Measurements from ENCODE around the gene PRKCD. TPM values are rescaled to one million over a fixed set of nuclear protein-coding genes. Genes with fewer than 3 reads are reported as not detected.
"Not testable (repeated sequence)": the region's sequence is repeated elsewhere in the genome, so short reads cannot be mapped to it uniquely, and the experiment has no call there.

Gene PRKCD
- total RNA-seq, 1 donor from 2014 or later = 1.9 TPM

DNA sequence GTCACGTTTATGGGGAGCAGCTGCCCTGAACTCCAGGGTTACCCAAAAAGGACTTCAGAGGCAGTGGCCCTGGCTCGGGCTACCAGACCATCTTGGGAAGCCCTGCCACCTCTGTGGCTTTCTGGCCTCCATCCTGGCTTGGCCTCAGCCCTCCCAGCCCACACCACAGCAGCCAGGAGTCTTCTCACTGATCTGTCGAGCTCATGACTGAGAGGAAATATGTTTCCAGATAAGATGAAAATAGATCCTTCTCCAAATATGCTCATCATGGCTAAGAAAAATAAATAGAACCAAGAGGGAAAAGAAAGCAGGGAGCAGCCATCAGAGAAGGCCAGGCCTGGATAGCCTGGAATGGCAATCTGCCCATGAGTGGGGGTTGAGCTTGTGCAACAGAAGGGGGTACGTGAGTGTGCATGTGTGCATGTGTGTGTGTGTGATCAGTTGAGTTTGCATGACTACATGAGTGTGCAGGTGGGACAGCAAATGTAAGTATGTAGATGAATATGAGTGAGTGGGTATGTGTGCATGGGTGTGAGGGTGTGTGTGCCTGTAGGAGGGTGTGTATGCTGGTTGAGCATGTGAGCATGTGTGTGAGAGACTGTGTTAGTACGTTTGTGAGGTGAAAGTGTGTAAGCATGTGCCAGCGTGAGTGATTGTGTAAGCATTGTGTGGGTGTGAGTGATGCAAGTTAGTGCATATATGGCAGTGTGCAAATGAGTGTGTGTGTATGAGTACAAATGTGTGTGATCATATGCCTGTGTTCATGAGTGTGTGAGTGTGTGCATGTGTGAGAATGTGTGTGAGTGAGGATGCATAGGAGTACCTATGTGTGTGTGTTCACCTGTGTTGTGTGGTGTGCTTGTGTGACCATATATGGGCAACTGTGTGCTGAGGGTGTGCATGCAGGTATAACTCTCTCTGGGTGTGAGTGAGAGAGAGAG lies 20.8 kb upstream of the PRKCD start:
- no peak for DNase-seq (ENCODE audit: low read depth in 2 of 2)

DNA sequence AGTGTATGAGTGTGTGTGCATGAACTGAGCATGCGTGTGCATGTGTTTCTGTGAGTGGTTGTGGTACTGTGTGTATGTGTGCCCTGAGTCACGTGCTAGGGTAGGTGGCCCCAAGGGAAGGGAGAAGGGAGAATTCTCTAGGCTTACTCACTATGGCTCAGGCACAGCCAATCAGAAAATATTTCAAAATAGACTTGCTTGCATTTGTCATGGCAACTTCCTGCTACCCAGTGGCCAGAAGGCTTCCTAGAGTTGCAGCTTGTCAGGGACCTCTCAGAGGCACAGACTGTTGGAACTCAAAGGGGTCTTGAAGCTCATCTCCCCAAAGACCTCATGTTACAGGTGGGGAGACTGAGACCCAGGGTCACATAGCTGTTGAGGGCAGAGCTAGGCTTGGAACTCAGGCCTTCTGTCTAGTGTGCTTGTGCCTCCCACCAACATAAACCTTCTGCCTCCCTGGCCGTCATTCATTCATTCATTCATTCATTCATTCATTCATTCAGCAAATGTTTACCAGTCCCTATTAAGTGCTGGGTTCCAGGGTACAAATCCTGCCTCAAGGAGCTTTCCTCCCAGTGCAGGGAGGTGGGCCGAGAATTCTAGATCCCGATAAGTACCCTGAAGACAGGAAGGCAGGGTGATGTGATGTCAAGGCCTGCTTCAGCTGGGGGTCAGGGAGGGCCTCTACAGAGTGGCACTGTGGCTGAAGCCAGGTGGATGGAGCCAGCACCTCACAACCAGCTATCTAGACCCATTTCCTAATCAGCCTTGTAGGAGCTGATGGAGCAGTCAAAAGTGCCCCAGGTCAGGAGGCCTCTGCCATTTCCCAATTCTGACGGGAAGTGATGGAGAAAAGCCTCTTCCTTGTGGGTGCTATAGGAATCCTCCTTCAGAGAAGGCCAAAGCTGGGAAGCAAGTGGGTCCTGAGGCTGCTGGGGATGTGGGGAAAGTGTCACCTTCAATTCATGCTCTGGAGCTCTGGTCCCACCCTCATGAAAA lies 19.9 kb upstream of the PRKCD start:
- DNase-seq (ENCODE audit: low read depth in 2 of 2) = no peak

DNA sequence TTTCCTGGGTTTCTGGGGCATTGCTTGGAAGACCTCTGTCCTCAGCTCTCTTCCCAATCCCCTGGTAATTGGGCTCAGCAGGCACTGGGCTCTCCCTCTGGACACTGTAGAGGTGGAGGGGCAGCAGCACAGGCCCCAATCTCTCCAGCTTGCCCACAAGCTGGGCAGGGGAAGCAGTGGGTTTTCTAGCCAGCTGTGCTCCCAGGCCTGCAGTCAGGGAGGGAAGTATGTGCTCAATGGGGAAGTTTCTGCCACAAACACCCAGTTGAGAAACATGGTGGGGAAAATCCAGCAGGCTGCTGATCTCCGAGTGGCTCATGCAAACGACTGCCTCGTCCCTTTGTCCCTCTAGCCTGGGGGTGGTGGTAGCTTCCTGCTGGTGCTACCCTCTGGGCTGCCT lies 18.0 kb upstream of the PRKCD start:
- no peak for DNase-seq (ENCODE audit: low read depth in 2 of 2)

DNA sequence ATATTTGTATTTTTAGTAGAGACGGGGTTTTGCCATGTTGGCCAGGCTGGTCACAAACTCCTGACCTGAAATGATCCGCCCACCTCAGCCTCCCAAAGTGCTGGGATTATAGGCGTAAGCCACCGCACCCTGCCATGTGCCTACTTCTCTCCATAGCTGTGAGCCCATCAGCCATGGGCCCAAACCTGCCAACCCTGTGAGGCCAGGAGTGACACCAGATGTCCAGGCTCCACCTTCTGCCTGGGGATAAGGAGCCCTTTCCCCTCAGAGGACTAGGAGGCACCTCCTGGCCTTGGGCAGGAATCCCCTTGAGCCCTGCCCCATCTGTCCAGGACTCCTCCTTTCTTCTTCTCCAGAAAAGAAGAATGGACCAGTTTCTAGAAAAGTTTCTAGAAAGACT lies 16.6 kb upstream of the PRKCD start:
- no peak for DNase-seq (ENCODE audit: low read depth in 2 of 2)

DNA sequence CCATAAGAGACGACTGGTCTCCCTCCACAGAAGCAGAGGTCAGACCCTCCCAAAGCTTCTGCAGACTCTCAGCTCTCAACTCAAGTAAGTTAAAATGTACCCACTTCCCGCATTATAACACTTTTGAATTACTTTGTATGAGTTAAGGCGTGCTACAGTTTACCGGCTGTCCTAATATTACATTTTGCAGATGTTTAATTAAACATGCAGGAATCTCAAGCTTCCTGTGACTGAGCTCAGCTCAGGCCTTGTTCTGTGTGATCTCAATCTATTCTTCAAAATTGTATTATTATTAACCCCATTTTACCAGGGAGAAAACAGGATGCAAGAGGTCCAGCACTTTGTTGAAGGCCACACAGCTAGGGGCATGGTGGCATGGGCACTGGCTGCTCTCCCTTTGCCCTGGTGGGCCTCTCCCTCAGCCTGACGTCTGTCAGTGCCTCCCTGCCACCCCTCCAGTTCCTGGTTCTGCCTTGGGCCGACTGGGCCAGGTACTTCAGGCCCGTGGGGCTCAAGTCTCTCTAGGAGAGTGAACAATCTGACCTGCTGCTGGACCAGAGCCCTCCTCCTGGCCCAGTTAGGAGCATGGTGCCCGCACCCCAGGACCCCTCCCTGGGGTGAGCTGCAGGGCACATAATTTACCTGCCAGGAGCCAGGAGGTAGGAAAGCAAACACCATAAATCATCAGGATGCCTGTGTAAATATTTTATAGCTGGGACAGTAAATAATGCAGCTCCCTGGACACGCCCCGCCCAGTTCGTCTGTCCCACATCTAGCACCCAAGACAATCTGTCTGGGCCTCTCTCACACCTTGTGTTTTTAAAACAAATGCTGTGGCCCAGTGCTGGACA lies 15.9 kb upstream of the PRKCD start:
- no peak for DNase-seq (ENCODE audit: low read depth in 2 of 2)

DNA sequence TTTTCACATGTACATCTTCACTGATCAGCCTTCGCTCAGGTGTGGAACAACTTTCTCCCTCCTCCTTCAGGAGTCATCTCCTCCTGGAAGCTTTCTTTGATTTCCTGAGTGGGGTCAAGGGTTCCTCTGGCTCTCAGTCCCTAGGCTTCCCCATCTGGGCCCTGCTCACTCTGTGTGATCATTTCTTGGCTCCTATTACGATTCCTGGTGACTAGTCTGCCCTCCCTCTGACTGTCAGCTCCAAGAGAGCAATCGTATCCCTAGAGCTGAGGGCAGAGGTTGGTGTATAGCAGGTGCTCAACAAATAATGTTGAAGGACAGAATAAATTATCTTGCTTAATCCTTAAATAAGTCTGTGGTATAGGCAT lies 15.3 kb upstream of the PRKCD start:
- DNase-seq (ENCODE audit: low read depth in 2 of 2) = no peak

DNA sequence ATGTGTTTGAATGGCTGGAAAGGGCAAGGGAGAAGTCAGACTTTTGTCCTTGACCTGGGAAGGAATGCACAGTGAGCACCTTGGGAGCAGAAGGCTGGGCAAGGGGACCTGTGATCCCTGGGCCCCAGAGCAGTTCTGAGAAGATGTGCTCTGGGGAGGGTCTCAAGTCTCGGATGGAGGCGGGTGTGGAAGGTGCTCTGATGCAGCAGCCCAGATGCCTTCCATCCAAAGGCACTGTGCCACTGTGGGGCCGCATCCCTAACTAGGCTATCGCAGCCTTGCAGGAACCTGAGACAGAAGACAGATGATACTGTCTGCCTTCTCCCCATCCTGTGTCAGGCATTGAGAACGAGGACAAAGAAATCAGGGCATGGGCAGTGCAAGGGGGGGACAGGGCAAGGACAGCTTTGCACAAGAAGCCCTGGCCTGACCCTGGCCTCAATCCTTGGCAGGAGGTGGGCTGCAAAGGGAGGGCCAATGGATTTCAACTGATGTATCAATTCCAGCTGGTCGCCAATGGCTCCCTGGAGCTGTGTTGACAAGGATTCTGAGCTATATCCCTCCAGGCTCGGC lies 14.6 kb upstream of the PRKCD start:
- DNase-seq (ENCODE audit: low read depth in 2 of 2) = no peak

DNA sequence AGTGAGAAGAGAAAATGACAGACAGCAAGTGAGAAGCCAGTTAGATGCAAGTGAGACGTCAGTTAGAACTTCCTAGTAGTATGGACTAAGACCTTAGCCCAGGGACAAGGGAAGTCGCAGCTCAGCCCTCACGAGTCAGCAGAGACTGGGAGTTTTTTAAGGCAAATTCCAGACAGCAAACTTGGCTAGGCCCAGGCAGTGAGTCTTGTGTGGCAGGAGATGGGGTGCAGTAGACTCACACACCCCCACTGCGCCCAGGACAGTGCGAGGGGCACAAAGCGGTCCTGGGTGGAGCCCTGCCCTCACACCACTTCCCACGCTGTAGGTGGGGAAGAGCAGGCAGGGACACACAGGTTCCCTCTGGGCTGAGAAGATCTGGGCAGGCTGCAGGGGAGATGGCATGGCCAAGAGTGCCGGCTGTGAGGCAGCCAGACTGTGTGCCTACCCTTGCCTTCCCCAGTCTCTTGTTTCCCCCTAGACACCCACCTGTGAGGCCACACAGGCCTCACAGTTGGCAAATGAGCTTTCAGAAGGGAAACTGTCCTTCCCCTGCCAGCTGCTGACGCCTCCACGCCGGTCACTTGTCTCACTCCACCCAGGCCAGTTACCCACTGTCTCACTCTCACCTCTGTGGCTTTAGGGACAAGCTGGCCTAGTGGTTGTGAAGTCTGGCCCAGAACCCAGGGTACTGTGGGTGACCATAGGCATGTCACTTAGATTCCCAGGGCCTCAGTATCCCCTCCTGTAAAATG lies 13.7 kb upstream of the PRKCD start:
- no peak for DNase-seq (ENCODE audit: low read depth in 2 of 2)

DNA sequence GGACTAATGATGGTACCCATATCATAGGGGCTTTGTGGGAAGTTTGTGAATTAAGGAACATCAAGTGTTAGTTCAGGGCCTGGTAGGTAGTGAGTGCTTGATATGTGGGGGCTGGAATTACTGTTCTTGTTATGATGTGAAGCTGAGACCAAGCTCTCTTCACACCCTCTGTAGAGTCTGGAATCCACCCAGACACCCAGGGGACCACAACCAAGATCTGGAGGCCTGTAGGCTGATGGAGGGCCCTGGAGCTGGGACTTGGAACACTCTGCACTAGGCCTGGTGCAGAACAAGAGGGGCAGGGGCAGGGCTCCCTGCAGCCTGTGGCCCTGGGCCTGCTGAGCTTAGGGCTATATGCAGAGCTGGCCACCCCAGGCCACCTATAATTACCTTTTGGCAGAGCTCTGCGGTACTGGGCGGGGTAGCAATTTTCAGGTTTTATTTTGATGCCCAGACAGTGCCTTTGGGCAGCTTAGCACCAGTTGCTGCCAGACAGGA lies 13.1 kb upstream of the PRKCD start:
- no peak for DNase-seq (ENCODE audit: low read depth in 2 of 2)

DNA sequence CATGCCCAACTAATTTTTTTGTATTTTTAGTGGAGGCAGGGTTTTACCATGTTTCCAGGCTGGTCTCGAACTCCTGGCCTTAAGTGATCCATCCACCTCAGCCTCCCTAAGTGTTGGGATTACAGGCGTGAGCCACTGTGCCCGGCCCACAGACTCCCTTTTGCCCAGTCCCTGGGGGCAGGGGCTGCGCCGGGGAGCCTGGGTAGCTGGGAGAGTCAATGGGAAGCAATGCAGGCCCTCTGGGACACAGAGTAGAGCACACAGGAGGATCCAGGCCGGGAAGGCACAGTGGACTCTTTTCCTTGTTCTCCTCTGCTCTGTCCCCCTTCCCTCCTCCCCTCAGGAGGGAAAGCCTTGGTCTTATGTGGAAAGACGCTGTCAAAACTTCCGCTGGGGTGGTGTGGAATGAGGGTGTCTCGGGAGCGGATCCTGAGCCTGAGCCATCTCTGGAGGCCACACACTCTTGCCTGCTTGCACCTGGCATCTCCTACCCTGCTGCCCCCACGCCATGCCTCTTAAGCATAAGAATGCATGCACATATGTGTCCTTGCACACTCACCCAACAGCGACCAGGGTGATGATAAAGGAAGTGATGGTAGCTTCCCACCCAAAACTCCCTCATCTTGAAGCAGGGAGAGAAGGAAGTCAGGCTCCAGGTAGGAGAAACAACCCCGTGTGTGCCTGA lies 11.9 kb upstream of the PRKCD start:
- DNase-seq (ENCODE audit: low read depth in 2 of 2) = no peak

DNA sequence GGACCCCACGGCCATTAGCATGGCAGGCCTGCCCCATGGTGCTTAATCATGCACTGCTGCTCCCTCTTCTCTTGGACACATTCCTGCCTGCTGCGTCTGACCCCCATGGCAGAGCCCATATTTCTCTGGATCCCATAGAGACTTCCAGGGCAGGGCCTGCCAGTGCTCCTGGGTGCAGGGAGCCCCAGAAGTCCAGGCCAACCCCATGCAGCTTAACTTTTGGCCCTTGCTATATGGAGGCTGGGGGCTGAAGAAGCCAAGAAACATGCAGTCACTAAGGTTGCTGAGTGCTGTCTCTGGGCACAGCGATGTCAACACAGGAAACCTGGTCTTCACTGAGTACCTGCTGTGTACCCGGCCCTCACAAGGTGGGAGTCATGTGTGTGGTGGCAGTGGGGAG lies 11.3 kb upstream of the PRKCD start:
- no peak for DNase-seq (ENCODE audit: low read depth in 2 of 2)

DNA sequence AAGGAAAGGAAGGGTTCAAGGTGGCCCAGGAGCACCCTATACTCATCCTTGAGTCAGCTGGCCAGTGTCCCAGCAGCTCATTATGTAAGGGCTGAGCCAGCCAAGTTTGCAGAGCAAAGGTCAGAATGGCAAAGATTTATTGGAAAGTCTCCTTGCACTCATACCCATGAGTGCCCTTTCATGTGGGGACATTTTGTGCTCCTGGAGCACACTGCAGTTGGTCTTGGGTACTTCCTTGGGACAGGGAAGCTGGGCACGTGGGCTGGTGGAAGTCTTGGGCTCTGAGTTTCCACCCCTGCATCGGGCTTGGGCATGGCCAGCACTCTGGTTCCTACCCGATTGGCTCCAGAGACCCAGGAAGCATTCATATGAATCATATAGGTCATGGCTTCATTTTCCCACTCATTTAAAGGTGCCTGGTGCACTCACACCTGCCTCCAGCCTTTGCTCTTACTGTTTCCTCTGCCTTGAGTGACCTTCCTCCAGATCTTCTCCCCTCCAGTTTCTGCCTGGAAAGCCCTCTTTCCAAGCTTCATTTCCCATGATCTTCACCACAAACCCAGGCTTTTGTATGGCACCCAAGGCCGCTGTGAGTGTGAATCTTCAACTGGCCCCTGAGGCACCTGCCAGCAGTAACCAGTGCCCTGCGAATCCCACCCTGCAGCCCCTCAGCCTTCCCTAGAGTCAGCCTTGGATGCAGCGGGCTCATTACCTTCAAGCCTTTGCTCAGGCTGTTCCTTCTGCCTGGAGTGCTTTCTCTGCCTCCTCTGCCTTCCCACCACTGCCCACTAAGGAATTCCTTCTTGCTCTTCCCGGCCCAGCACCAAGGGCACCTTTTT lies 10.5 kb upstream of the PRKCD start:
- DNase-seq (ENCODE audit: low read depth in 2 of 2) = no peak

DNA sequence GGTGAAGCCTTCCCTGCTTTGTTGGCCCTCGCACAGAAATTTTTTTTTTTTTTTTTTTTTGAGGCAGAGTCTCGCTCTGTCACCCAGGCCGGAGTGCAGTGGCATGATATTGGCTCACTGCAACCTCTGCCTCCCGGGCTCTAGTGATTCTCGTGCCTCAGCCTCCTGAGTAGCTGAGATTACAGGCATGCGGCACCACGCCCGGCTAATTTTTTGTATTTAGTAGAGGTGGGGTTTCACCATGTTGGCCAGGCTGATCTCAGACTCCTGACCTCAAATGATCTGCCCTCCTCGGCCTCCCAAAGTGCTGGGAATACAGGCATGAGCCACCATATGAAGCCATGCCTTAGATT lies 9.9 kb upstream of the PRKCD start:
- DNase-seq (ENCODE audit: low read depth in 2 of 2) = not testable (repeated sequence)

DNA sequence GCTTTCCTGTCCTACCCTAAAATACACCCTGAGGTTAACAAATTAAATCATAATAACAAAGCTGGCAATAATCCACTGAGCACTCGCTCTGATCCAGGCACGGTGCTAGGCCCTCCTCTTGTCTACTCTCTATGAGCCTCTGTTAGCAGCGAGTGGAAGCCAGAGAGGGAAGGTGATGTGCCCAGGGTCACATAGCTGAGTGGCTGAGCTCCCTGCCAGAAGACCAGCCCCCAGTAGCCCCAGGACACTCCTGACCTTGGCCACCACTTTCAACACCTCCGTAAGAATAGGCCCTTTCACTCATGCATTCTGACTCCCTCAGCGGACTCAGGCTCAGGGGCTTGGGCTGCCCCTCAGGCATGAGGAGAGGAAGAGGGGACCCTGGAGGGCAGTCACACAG lies 9.5 kb upstream of the PRKCD start:
- no peak for DNase-seq (ENCODE audit: low read depth in 2 of 2)

DNA sequence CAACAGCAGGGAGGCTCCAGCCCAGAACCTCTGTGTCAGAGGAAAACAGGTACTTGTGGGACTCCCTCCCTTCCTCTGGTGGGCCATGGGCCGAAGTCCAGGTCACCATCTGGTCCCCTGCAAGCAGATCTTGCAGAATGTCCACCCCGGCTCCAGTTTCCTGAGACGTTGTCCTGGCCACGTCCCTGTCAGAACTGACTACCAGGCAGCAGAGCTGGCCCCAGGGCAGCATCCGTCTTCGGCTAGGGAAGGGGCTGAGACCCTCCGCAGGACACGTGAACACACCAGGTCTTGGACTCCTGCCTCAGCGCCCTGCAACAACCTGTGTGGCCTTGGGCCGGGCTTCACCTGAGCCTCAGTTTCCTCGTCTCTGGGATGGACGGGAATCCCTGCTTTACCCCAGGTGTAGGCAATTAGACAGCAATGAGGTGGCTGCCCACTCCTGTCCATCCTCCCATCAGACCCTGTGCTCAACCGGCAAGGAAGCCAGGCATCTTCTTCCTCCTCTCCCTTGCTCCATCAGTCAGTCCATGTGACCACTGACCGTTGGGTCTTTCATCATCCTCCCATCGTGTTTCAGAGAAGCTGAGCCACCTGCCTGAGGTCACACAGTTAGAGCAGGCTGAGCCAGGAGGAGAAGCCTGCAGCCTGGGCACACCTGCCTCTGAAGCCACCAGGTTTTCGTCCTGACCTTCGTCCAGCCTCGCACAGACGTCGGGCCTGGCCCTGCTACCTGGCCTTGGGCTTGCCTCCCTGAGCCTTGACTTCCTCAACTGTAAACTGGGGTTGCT lies 8.9 kb upstream of the PRKCD start:
- DNase-seq (ENCODE audit: low read depth in 2 of 2) = no peak

DNA sequence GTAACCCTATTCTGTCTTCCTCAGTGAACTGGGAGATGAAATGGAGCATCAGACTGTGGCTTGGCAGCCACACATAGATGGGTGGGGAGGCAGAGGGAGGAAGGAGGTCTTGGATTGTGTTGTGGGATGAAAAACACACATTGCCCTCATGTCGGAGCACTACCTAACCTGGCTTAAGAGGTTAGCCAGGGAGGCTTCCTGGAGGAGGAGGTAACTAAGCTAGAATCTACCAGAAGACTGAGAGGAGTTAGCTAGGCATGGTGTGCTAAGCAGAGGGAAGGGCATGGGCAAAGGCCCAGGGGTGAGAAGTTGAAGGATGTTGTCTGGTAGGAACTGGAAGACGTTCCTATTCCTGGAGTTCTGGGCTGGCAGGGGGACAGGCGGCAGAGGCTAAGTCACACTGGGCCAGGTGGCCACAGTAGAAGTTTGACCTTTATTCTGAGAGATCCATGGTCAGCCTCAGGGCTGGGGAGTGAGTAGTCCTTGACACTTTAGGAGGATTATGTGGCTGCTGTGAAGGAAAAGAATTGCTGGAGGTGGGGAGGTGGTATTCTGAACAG lies 7.7 kb upstream of the PRKCD start:
- no peak for DNase-seq (ENCODE audit: low read depth in 2 of 2)

DNA sequence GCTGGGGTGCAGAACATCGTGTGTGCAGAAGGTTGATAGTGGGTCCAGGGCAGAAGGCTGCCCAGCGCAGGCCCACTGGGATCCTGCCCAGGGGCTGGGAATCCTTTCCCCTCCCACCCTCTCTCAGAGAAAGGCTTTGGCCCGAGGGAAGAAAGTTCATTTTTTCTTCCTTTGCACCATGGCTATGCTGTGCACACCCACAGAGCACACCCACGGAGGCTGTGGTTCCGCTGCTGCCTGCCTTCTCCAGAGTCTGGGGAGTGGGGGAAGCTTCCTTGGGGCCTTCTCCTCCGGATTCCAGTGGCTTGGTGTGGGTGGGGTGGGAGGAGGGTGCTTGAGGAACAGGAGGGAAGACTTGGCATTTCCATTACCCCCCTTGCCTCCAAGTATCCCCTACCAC lies 7.0 kb upstream of the PRKCD start:
- no peak for DNase-seq (ENCODE audit: low read depth in 2 of 2)

DNA sequence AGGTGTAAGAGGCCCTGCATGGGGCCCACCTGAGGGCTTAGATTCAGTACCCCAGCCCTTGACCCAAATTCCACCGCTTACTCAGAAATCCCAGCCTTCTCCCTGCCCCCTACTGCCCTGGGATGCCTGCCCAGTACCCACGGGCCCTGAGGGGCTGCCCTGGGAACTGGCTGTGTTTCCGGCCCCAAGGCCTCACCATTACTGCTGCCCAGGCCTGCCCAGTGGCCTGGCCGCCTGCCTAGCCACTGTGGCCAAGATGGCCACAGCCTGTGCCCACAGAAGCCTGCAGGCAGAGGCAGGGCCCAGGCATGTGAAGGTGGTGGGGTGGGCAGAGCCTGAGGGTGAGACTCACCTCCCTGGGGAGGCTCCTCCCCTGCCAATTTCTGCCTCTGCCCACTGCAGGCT lies 6.1 kb upstream of the PRKCD start:
- no peak for DNase-seq (ENCODE audit: low read depth in 2 of 2)
